Heart left ventricle (tissue), 16 donors: ENCODE results near the gene SLC9A7. TPM values are rescaled to one million over a fixed set of nuclear protein-coding genes. Genes with fewer than 3 reads are reported as not detected.
A peak's percentile ranks its signal among the peaks of the same experiment; 100 is the strongest.

Experiments
- ATAC-seq, 4 donors: fragments of 200-7000 bp; cut with Tn5 transposase; one replicate each; pipeline ENCODE4 v1.9.1; 2020 to 2022; ENCODE audit warnings: moderate library complexity in 4 of 4, mild to moderate bottlenecking in 3 of 4, moderate number of reproducible peaks in 1 of 4
- DNase-seq, 5 donors: peaks; one replicate each; pipeline ENCODE4 v3.0.0-alpha.2; 2020
- H3K27ac ChIP-seq, 12 donors: fragments of 200-600 bp; sonication (generic) in 4 of 12; one replicate each; pipeline versions ENCODE4 v1.5.0 to v1.8.0; 2016 to 2022; ENCODE audit warnings: mild to moderate bottlenecking in 2 of 12
- H3K27me3 ChIP-seq, 9 donors: fragments of 200-600 bp; sonication (generic) in 2 of 9; one replicate each; pipeline versions ENCODE4 v1.5.1 to v1.8.0; 2016 to 2022; ENCODE audit warnings: mild to moderate bottlenecking in 3 of 9
- H3K36me3 ChIP-seq, 9 donors: fragments of 200-600 bp; sonication (generic) in 2 of 9; one replicate each; pipeline versions ENCODE4 v1.5.0 to v1.8.0; 2018 to 2022; ENCODE audit warnings: mild to moderate bottlenecking in 2 of 9
- H3K4me1 ChIP-seq, 12 donors: fragments of 200-600 bp; sonication (generic) in 4 of 12; one replicate each; pipeline versions ENCODE4 v1.5.0 to v1.8.0; 2016 to 2022; ENCODE audit warnings: mild to moderate bottlenecking in 3 of 12
- H3K4me3 ChIP-seq, 12 donors: fragments of 200-600 bp; sonication (generic) in 4 of 12; one replicate each; pipeline versions ENCODE4 v1.5.0 to v1.8.0; 2017 to 2022; ENCODE audit warnings: mild to moderate bottlenecking in 9 of 12, moderate library complexity in 4 of 12
- H3K9me3 ChIP-seq, 12 donors: fragments of 200-600 bp; sonication (generic) in 4 of 12; one replicate each; pipeline versions ENCODE4 v1.5.0 to v1.8.0; 2016 to 2022; ENCODE audit warnings: mild to moderate bottlenecking in 1 of 12
- CTCF ChIP-seq, 12 donors: fragments of 200-600 bp; sonication (generic) in 4 of 12; IDR thresholded peaks; one replicate each; pipeline versions ENCODE4 v1.5.0 to v1.8.0; 2018 to 2022; ENCODE audit warnings: antibody characterized with exemption in 12 of 12, mild to moderate bottlenecking in 5 of 12
- POLR2A ChIP-seq, 2 donors: fragments of 450-650 bp; IDR thresholded peaks; one replicate each; pipeline ENCODE4 v1.6.1; 2017; ENCODE audit warnings: antibody characterized with exemption in 2 of 2, mild to moderate bottlenecking in 2 of 2, moderate library complexity in 2 of 2
- WGBS, 4 donors: extraction: QIAGEN DNeasy Blood & Tissue Kit in 2 of 4; methylation state at CpG; one replicate each; pipeline versions ENCODE4 v1.1.5 to v1.1.7; 2013 to 2018; 5-methylcytosine and 5-hydroxymethylcytosine counted together
- intact Hi-C, 10 donors: fragments of 100-400 bp; cut with DNase I; formaldehyde crosslinking; loops; one replicate each; pipeline versions ENCODE4 v1.11.1 to v1.14.2; 2022
- polyA plus RNA-seq, 2 donors: library from polyadenylated mRNA; stranded (reverse); fragments of 200-250 nt; gene quantifications; one replicate each; pipeline ENCODE4 v1.2.3, GENCODE V29; 2013
- total RNA-seq, 9 donors: library from RNA; depleted of rRNA in 2 of 9; stranded (reverse); fragments of >200 nt in 2 of 9; fragmentation: NEBNext Ultra II Directional in 3 of 9; extraction: Animal tissue kit (Norgen Biotek cat#: 25700) in 3 of 9; gene quantifications; one replicate each; pipeline versions ENCODE4 v1.1.0 to v1.2.4, GENCODE V29; 2016 to 2023
- donor health status: ischemic (EF 13 %, LVEDD 7.1; RV severe dilation, severe dysfunction).
- donor health status: healthy with polysubstance abuse.
- donor health status: DM: no; HTN: yes; CAD: no.
- donor health status: DM: no; HTN: no; CAD: no.
- donor health status: ischemic (EF 25% LVEDD 6.9; RV normal size, moderate dysfunction).
- donor health status: ischemic (EF 25% LVEDD 5.7; RV mildly dilated, moderate dysfunction).
- donor health status: healthy.
- donor health status: DM: yes; HTN: yes; CAD: no.
- donor health status: ischemic (EF 35%, LVEDD 5.7; RV mildly dilated, moderate dysfunction).
- donor health status: nonischemic (EF 11% LVEDD 7.7; RV severe dilation, severe dysfunction).
- donor health status: DM: yes; HTN: yes; CAD: no.
- donor health status: PGD.
- donor health status: ischemic (EF 29% LVEDD 5.4; RV normal size, mild dysfunction).
- donor health status: nonischemic (EF 23%, LVEDD 6.1; RV moderate dilation, normal function).

Gene SLC9A7
- total and polyA plus RNA-seq, 11 donors, result 0.46 to 8.6 (median 2.3) TPM

DNA sequence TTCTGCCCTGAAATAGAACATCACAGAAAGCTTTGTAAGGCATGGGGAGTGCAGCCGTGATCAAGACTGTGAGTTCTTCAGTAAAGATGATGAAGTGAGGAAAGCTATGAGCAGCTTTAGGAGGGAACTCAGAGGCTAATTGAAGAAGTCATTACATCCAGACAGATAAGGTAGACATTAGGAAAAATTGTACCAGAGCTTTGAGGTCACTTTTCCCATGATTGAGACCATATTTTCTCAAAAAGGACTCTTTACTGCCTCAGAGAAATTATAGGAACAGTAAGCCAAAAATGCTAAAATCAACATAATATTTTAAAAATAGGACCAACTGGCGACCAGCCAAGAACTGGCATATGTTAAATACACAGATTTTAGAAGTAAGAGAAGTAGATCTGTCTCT is 174.2 kb downstream of the SLC9A7 start:
- 21 to 37% (median 28%) methylated on average over 2 of the region's 2 CpGs for WGBS, 4 donors
- DNase-seq (no peak), ATAC-seq (no peak)
- peaks cover 3 to 74% (median 40%) of the 10 kb centered on the region in 12 donors for H3K4me1 ChIP-seq
- no peaks in the 10 kb centered on the region for H3K27me3 ChIP-seq
- no peak for TF ChIP-seq POLR2A (IDR thresholded peaks at IDR 0.05)
- TF ChIP-seq CTCF (IDR thresholded peaks at IDR 0.05), result no peak
- peak overlapping the region in 7 of 12 donors; percentile 30 to 76 (median 49) for H3K27ac ChIP-seq
- H3K36me3 ChIP-seq, result no peaks in the 10 kb centered on the region
- intact Hi-C loops, result loop anchor here in 2 of 10 donors (5.0 kb wide), 2 partner anchors 43 to 48 kb away; no protein-coding TSS in a partner anchor
- H3K4me3 ChIP-seq, result no peak overlapping the region
- no peaks in the 10 kb centered on the region for H3K9me3 ChIP-seq

- no peaks in the 10 kb centered on the region for H3K36me3 ChIP-seq
- H3K4me1 ChIP-seq, result peaks cover 0 to 56% (median 28%) of the 10 kb centered on the region in 12 donors
- H3K27ac ChIP-seq, result peak overlapping the region in 11 of 12 donors; percentile 34 to 76 (median 68)
- DNase-seq (no peak), ATAC-seq (peak in 3 of 4 donors; percentile 50 to 57 (median 50))
- no peaks in the 10 kb centered on the region for H3K9me3 ChIP-seq
- peak overlapping the region in 1 of 12 donors; percentile 10 for H3K4me3 ChIP-seq
- intact Hi-C loops, result no loop called here
- TF ChIP-seq CTCF (IDR thresholded peaks at IDR 0.05) (no peak), POLR2A (IDR thresholded peaks at IDR 0.05) (no peak)
- WGBS, 4 donors, result 7 to 41% (median 15%) methylated on average over 1 of the region's 1 CpG
- no peaks in the 10 kb centered on the region for H3K27me3 ChIP-seq
Measured at GRCh38 chrX:46582966-46583365, 176.0 kb downstream of the SLC9A7 start.

DNA sequence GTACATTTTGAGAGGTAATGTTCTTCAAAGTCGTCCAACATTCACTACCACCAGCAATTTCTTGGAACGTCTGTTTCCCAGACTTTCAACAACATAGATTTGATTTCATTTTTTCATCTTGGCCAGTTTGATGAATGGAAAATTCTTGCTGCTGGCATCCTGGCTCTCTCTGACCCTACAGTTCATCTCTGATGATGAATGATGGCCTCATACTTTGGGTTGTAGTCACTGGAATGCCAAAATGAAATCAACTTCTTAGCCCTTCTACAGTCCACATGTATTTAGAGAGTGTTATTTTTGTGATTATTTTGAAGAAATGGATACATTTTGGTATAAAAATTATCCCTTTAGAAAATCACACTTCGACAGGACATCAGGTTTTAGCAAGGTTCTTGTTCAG is 176.6 kb downstream of the SLC9A7 start:
- DNase-seq, result no peak
- no peak for ATAC-seq
- H3K36me3 ChIP-seq, result no peaks in the 10 kb centered on the region
- H3K27me3 ChIP-seq, result no peaks in the 10 kb centered on the region
- peak overlapping the region in 11 of 12 donors; percentile 34 to 76 (median 68) for H3K27ac ChIP-seq
- 38 to 53% (median 42%) methylated on average over 3 of the region's 3 CpGs for WGBS, 4 donors
- intact Hi-C loops, result no loop called here
- no peak overlapping the region for H3K4me3 ChIP-seq
- H3K4me1 ChIP-seq, result peaks cover 0 to 56% (median 29%) of the 10 kb centered on the region in 12 donors
- no peaks in the 10 kb centered on the region for H3K9me3 ChIP-seq
- TF ChIP-seq CTCF (IDR thresholded peaks at IDR 0.05), result no peak
- no peak for TF ChIP-seq POLR2A (IDR thresholded peaks at IDR 0.05)

DNA sequence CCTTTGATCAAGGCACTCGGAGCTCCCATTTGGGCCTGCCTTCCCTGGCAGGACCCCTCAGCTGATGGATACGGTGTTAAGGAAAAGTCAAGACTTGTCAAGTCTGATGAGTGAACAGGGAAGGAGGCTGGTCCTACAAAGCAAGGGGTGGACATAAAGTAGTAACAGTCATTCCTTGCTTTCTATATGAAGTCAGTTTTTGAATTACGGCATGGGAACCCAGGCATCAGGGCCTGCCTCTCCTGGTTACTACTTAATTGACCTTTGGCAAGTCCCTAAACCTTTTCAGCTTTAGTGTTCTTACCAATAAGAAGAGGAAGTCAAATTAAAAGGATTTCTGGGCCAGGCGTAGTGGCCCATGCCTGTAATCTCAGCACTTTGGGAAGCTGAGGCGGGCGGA is 178.3 kb downstream of the SLC9A7 start:
- no peaks in the 10 kb centered on the region for H3K9me3 ChIP-seq
- H3K4me1 ChIP-seq, result peaks cover 0 to 50% (median 27%) of the 10 kb centered on the region in 12 donors
- no peaks in the 10 kb centered on the region for H3K36me3 ChIP-seq
- no peak overlapping the region for H3K27ac ChIP-seq
- no peak overlapping the region for H3K4me3 ChIP-seq
- intact Hi-C loops, result no loop called here
- 92 to 97% (median 93%) methylated on average over 6 of the region's 6 CpGs for WGBS, 4 donors
- DNase-seq (no peak), ATAC-seq (no peak)
- TF ChIP-seq POLR2A (IDR thresholded peaks at IDR 0.05), result no peak
- TF ChIP-seq CTCF (IDR thresholded peaks at IDR 0.05), result no peak
- no peaks in the 10 kb centered on the region for H3K27me3 ChIP-seq
